Measurements from ENCODE around the gene C12orf75.

The C12orf75 gene

GRCh38 chr12:105330283-105330930, at the start of gene C12orf75:
Gene C12orf75 (plus strand): TSS chr12:105330691. CDS start chr12:105330892, 201 bp downstream.
- H3K4me3 ChIP-seq (replicated peaks in 1 of 2; ENCODE audit: low read depth in 2 of 2, low read length in 2 of 2): peak within 1 kb of the TSS; percentile 69 to 72
- TF ChIP-seq CTCF (IDR thresholded peaks at IDR 0.05; ENCODE audit: low read depth, low read length): no peak
- peak; percentile 60 to 69 for DNase-seq (ENCODE audit: low read depth in 2 of 2)

- no peak for TF ChIP-seq CTCF (IDR thresholded peaks at IDR 0.05; ENCODE audit: low read depth, low read length)
- no peak overlapping the region for H3K4me3 ChIP-seq (replicated peaks in 1 of 2; ENCODE audit: low read depth in 2 of 2, low read length in 2 of 2)
- DNase-seq (ENCODE audit: low read depth in 2 of 2): no peak
Observed at GRCh38 chr12:105280966-105281693, 49.4 kb upstream of the C12orf75 start.

DNA sequence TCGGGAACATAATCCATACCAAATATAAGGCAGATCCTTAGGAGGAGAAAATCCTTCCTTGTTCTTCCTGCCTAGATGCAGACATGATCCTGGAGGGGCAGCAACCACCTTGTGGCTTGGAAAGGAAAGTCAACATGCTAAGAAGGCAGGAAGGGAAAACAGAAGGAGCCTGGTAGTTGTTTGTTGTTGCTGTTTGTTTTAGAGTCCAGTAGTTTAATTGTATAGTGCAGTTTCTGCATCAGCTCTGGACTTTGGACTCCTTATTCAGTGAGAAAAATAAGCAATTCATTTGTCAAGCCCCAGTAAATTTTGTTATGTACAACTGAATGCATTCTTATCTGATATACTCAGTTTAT, 48.8 kb upstream of the C12orf75 start:
- DNase-seq (ENCODE audit: low read depth in 2 of 2): no peak
- TF ChIP-seq CTCF (IDR thresholded peaks at IDR 0.05; ENCODE audit: low read depth, low read length): no peak
- H3K4me3 ChIP-seq (replicated peaks in 1 of 2; ENCODE audit: low read depth in 2 of 2, low read length in 2 of 2): no peak overlapping the region

DNA sequence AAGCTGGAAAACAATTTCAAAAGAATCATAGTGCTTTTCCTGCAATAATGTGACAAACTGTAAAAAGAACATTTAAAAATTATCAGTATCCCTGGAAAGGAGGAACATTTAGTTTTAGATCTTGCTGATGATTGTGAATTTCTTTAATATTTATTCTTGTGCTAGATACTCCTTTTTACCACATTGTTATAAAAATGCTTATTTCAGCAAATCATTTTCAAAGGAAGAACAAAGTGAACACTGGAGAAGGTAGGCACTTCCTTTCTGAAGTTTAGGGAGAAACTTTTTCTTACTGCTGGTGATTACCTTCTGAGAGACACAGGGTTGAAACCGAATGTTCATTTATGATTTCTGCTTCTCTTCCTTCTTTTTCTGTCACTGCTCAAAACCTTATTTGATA, 45.1 kb upstream of the C12orf75 start:
- H3K4me3 ChIP-seq (replicated peaks in 1 of 2; ENCODE audit: low read depth in 2 of 2, low read length in 2 of 2): no peak overlapping the region
- no peak for TF ChIP-seq CTCF (IDR thresholded peaks at IDR 0.05; ENCODE audit: low read depth, low read length)
- no peak for DNase-seq (ENCODE audit: low read depth in 2 of 2)

GRCh38 chr12:105287408-105287807, 43.1 kb upstream of the C12orf75 start:
- no peak for TF ChIP-seq CTCF (IDR thresholded peaks at IDR 0.05; ENCODE audit: low read depth, low read length)
- H3K4me3 ChIP-seq (replicated peaks in 1 of 2; ENCODE audit: low read depth in 2 of 2, low read length in 2 of 2): no peak overlapping the region
- no peak for DNase-seq (ENCODE audit: low read depth in 2 of 2)

GRCh38 chr12:105288311-105288996, 42.0 kb upstream of the C12orf75 start:
- TF ChIP-seq CTCF (IDR thresholded peaks at IDR 0.05; ENCODE audit: low read depth, low read length): no peak
- no peak for DNase-seq (ENCODE audit: low read depth in 2 of 2)

More at GRCh38 chr12:105288311-105288996, 42.0 kb upstream of the C12orf75 start:
- H3K4me3 ChIP-seq (replicated peaks in 1 of 2; ENCODE audit: low read depth in 2 of 2, low read length in 2 of 2): no peak overlapping the region

Measured in cardiac fibroblast (primary cell).